HepG2 (cell line): Measurements from ENCODE around the gene DUS2. TPM values are rescaled to one million over a fixed set of nuclear protein-coding genes. Genes with fewer than 3 reads are reported as not detected.

ENCODE experiments used
- CEBPG ChIP-seq: IDR thresholded peaks from 2 replicates; pipeline ENCODE4 v1.6.1; 2016
- EZH2 ChIP-seq: conservative IDR thresholded peaks from 2 replicates; pipeline ENCODE4 v1.6.1; 2012; ENCODE audit warnings: mild to moderate bottlenecking, low read depth, low read length, moderate library complexity
- GATAD2A ChIP-seq: IDR thresholded peaks from 2 replicates; pipeline ENCODE4 v1.6.1; 2016
- HMG20A ChIP-seq: IDR thresholded peaks from 2 replicates; pipeline ENCODE4 v1.6.1; 2016; ENCODE audit warnings: borderline replicate concordance
- KAT2B ChIP-seq: fragments of 150-350 bp; IDR thresholded peaks from 2 replicates; pipeline ENCODE4 v1.6.1; 2014; ENCODE audit warnings: low read depth, low read length, borderline replicate concordance
- RXRB ChIP-seq: IDR thresholded peaks from 2 replicates; pipeline ENCODE4 v1.6.1; 2016; ENCODE audit warnings: borderline replicate concordance, missing genetic modification reagents, missing compliant biosample characterization
- SAP130 ChIP-seq: IDR thresholded peaks from 2 replicates; pipeline ENCODE4 v1.6.1; 2016; ENCODE audit warnings: low read depth
- SIX1 ChIP-seq: sonication (generic); formaldehyde crosslinking; IDR thresholded peaks from 2 replicates; pipeline ENCODE4 v1.4.0; 2020; ENCODE audit warnings: missing genetic modification reagents, borderline replicate concordance
- ZBTB37 ChIP-seq: sonication (generic); formaldehyde crosslinking; IDR thresholded peaks from 2 replicates; pipeline ENCODE4 v1.4.0; 2020; ENCODE audit warnings: mild to moderate bottlenecking, missing genetic modification reagents
- ZNF232 ChIP-seq: sonication (generic); formaldehyde crosslinking; IDR thresholded peaks from 2 replicates; pipeline ENCODE4 v1.4.0; 2020; ENCODE audit warnings: missing genetic modification reagents, borderline replicate concordance
- ZNF407 ChIP-seq: sonication (generic); formaldehyde crosslinking; IDR thresholded peaks from one replicate; pipeline ENCODE4 v1.5.1; 2020; ENCODE audit warnings: mild to moderate bottlenecking, missing genetic modification reagents; ENCODE audit errors: not compliant biosample characterization
- ZNF430 ChIP-seq: sonication (generic); formaldehyde crosslinking; IDR thresholded peaks from 2 replicates; pipeline ENCODE4 v1.9.0; 2021; ENCODE audit warnings: mild to moderate bottlenecking, missing genetic modification reagents
- ZNF644 ChIP-seq: IDR thresholded peaks from 2 replicates; pipeline ENCODE4 v1.6.1; 2016; ENCODE audit warnings: low read depth
- ZNF703 ChIP-seq: sonication (generic); formaldehyde crosslinking; IDR thresholded peaks from 2 replicates; pipeline ENCODE4 v1.5.1; 2020; ENCODE audit warnings: missing genetic modification reagents, mild to moderate bottlenecking, moderate library complexity, borderline replicate concordance
- ZNF747 ChIP-seq: sonication (generic); formaldehyde crosslinking; IDR thresholded peaks from 2 replicates; pipeline ENCODE4 v1.8.1; 2023; ENCODE audit warnings: missing genetic modification reagents, mild to moderate bottlenecking, borderline replicate concordance
- ZNF775 ChIP-seq: sonication (generic); formaldehyde crosslinking; IDR thresholded peaks from 2 replicates; pipeline ENCODE4 v1.4.0; 2020; ENCODE audit warnings: missing genetic modification reagents, mild to moderate bottlenecking, moderate library complexity, borderline replicate concordance
- polyA plus RNA-seq, 8 experiments: library from polyadenylated mRNA; depleted of rRNA in 3 of 8; stranded (reverse) in 7 of 8; unstranded in 1 of 8; fragments of >200 nt; fragmentation: Illumina TruSeq in 4 of 8; extraction: Trizol in 4 of 8; gene quantifications; 2 replicates each; pipeline versions ENCODE4 v1.2.1 to v1.2.3, GENCODE V29; 2011 to 2016; ENCODE audit warnings: low read depth in 4 of 8, missing spikeins in 1 of 8, mixed read lengths in 1 of 8; ENCODE audit not compliant: insufficient read depth in 1 of 8
- total RNA-seq, 5 experiments: library from RNA; depleted of rRNA; stranded (reverse); fragments of >200 nt; fragmentation: Illumina TruSeq; extraction: Trizol; gene quantifications; 2 replicates each; pipeline ENCODE4 v1.2.3, GENCODE V29; 2016; ENCODE audit warnings: low read depth in 1 of 5
- TF ChIP-seq, protein P1 (sequence below): sonication (generic); formaldehyde crosslinking; IDR thresholded peaks from 2 replicates; pipeline ENCODE4 v1.5.1; 2020; ENCODE audit warnings: missing genetic modification reagents, mild to moderate bottlenecking, borderline replicate concordance
- TF ChIP-seq, protein P2 (sequence below): IDR thresholded peaks from 2 replicates; pipeline ENCODE4 v1.6.1; 2012; ENCODE audit warnings: inconsistent platforms

Gene DUS2
- total and polyA plus RNA-seq, 2 of the 13 experiments (the other 11 are each of a cell fraction or from before 2014, with no cell fraction given), result 17.8 to 25.1 TPM

DNA sequence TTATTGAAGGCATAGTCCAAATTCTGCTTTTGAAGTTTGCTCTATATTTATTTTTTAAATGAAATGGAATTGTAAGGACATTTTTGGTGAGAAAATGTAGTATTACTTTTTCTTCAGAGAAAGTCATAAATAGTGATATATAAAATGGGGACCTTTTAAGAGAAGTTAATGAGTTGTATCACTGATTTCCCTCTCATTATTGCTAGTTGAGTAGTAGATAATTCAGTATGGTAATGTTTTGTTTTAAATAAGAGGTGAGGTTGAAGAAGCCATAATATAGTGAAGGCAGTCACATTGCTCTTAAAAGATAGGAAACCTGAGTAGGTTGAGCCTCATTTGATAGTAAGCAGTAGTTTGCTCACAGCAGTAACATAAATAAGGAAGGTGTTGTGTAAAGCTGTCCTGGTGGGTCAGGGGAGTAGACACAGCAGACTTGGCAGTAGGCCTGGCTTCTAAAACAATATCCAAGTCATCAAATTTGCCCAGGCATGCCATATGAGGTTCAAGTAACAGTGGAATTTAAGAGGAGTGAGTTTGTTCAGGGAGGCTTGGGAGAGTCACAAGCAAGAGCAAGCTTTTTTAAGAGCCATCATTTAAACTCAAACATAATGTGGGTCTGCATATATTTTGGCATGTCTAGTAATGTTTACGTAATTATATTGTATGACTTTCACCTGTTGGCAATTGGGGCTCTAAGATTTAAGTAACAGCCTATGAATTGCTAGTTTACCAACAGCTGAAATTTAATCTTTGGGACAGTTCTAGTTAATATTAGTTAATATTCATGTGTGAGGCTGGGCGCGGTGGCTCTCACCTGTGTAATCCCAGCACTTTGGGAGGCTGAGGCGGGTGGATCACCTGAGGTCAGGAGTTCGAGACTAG is 68.5 kb downstream of the DUS2 start (continued):
- TF ChIP-seq ZNF407 (CRISPR knock-in tag) (no peak), ZNF430 (no peak), ZBTB37 (CRISPR knock-in tag) (no peak), ZNF703 (no peak), ZNF644 (CRISPR knock-in tag) (0 out of 2 replicates have a peak, but pooled peaks have one; percentile 30), EZH2 (no peak), HMG20A (CRISPR knock-in tag) (0 out of 2 replicates have a peak, but pooled peaks have one; percentile 18), GATAD2A (peak; percentile 62), ZNF747 (no peak), CEBPG (peak; percentile 38; the same call in 1 of the 2 replicates), SIX1 (CRISPR knock-in tag) (peak; percentile 11; the same call in 1 of the 2 replicates), RXRB (0 out of 2 replicates have a peak, but pooled peaks have one; percentile 34), KAT2B (no peak), ZNF775 (CRISPR knock-in tag) (no peak), SAP130 (CRISPR knock-in tag) (peak; percentile 31; the same call in 1 of the 2 replicates), ZNF232 (CRISPR knock-in tag) (no peak)
- TF ChIP-seq, protein P1, sequence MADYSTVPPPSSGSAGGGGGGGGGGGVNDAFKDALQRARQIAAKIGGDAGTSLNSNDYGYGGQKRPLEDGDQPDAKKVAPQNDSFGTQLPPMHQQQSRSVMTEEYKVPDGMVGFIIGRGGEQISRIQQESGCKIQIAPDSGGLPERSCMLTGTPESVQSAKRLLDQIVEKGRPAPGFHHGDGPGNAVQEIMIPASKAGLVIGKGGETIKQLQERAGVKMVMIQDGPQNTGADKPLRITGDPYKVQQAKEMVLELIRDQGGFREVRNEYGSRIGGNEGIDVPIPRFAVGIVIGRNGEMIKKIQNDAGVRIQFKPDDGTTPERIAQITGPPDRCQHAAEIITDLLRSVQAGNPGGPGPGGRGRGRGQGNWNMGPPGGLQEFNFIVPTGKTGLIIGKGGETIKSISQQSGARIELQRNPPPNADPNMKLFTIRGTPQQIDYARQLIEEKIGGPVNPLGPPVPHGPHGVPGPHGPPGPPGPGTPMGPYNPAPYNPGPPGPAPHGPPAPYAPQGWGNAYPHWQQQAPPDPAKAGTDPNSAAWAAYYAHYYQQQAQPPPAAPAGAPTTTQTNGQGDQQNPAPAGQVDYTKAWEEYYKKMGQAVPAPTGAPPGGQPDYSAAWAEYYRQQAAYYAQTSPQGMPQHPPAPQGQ (CRISPR knock-in tag), result no peak
- TF ChIP-seq, protein P2, sequence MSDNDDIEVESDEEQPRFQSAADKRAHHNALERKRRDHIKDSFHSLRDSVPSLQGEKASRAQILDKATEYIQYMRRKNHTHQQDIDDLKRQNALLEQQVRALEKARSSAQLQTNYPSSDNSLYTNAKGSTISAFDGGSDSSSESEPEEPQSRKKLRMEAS, result no peak
